ENCODE measurements around the gene OR10A6. TPM values are rescaled to one million over a fixed set of nuclear protein-coding genes. Genes with fewer than 3 reads are reported as not detected.

OR10A6 gene
- total and polyA plus RNA-seq, 2 donors (not counting 1 experiment from before 2014, with no cell fraction given) = under 0.01 to 0.06 TPM

- Histone ChIP-seq H2AFZ (ENCODE audit: low read length) (no peak overlapping the region), H4K20me1 (ENCODE audit: control insufficient read depth, extremely low read depth, insufficient read depth, low read length) (no peaks in the 10 kb centered on the region), H3K36me3 (ENCODE audit: control insufficient read depth, insufficient read depth, low read length) (no peaks in the 10 kb centered on the region), H3K27ac (ENCODE audit: insufficient read depth, low read length) (no peak overlapping the region), H3K27me3 (ENCODE audit: control insufficient read depth, insufficient read depth, low read length) (no peaks in the 10 kb centered on the region), H3K79me2 (ENCODE audit: control insufficient read depth, insufficient read depth, low read length) (no peaks in the 10 kb centered on the region), H3K4me2 (ENCODE audit: extremely low read depth, insufficient read depth, low read length) (no peak overlapping the region), H3K4me3 (replicated peaks in 1 of 4; ENCODE audit: control extremely low read depth in 1 of 4, insufficient read depth in 1 of 4, low read depth in 3 of 4, low read length in 4 of 4) (no peak overlapping the region), H3K9ac (ENCODE audit: insufficient read depth, low read length) (no peak overlapping the region), H3K9me3 (ENCODE audit: control insufficient read depth, insufficient read depth, low read depth, low read length) (no peaks in the 10 kb centered on the region), H3K4me1 (ENCODE audit: control insufficient read depth, extremely low read depth, insufficient read depth, low read length) (peaks cover 3% of the 10 kb centered on the region)
- TF ChIP-seq EZH2 (IDR thresholded peaks at IDR 0.05; ENCODE audit: low read length, missing control alignments) = no peak
- TF ChIP-seq CTCF (conservative IDR thresholded peaks at IDR 0.05 in 1 of 2, IDR thresholded peaks at IDR 0.05 in 1 of 2; ENCODE audit: low read depth in 1 of 2, low read length in 2 of 2) = no peak
- DNase-seq (ENCODE audit: low read depth in 2 of 2) = no peak
Observed at GRCh38 chr11:7903940-7904339, 27.1 kb downstream of the OR10A6 start.

- Histone ChIP-seq H3K9ac (ENCODE audit: insufficient read depth, low read length) (no peak overlapping the region), H3K9me3 (ENCODE audit: control insufficient read depth, insufficient read depth, low read depth, low read length) (no peaks in the 10 kb centered on the region), H2AFZ (ENCODE audit: low read length) (no peak overlapping the region), H3K4me1 (ENCODE audit: control insufficient read depth, extremely low read depth, insufficient read depth, low read length) (no peaks in the 10 kb centered on the region), H3K79me2 (ENCODE audit: control insufficient read depth, insufficient read depth, low read length) (no peaks in the 10 kb centered on the region), H3K4me3 (replicated peaks in 1 of 4; ENCODE audit: control extremely low read depth in 1 of 4, insufficient read depth in 1 of 4, low read depth in 3 of 4, low read length in 4 of 4) (no peak overlapping the region), H3K36me3 (ENCODE audit: control insufficient read depth, insufficient read depth, low read length) (no peaks in the 10 kb centered on the region), H3K27ac (ENCODE audit: insufficient read depth, low read length) (no peak overlapping the region), H3K4me2 (ENCODE audit: extremely low read depth, insufficient read depth, low read length) (no peak overlapping the region), H3K27me3 (ENCODE audit: control insufficient read depth, insufficient read depth, low read length) (no peaks in the 10 kb centered on the region), H4K20me1 (ENCODE audit: control insufficient read depth, extremely low read depth, insufficient read depth, low read length) (no peaks in the 10 kb centered on the region)
- TF ChIP-seq CTCF (conservative IDR thresholded peaks at IDR 0.05 in 1 of 2, IDR thresholded peaks at IDR 0.05 in 1 of 2; ENCODE audit: low read depth in 1 of 2, low read length in 2 of 2) (no peak), EZH2 (IDR thresholded peaks at IDR 0.05; ENCODE audit: low read length, missing control alignments) (no peak)
- DNase-seq (ENCODE audit: low read depth in 2 of 2) = no peak
Observed at GRCh38 chr11:7901319-7901854, 29.7 kb downstream of the OR10A6 start.

- no peak for TF ChIP-seq EZH2 (IDR thresholded peaks at IDR 0.05; ENCODE audit: low read length, missing control alignments)
- no peak for TF ChIP-seq CTCF (conservative IDR thresholded peaks at IDR 0.05 in 1 of 2, IDR thresholded peaks at IDR 0.05 in 1 of 2; ENCODE audit: low read depth in 1 of 2, low read length in 2 of 2)
- no peaks in the 10 kb centered on the region for H3K9me3 ChIP-seq (ENCODE audit: control insufficient read depth, insufficient read depth, low read depth, low read length)
- H3K27me3 ChIP-seq (ENCODE audit: control insufficient read depth, insufficient read depth, low read length) = no peaks in the 10 kb centered on the region
- H3K4me1 ChIP-seq (ENCODE audit: control insufficient read depth, extremely low read depth, insufficient read depth, low read length) = peaks cover under 1% of the 10 kb centered on the region
- DNase-seq (ENCODE audit: low read depth in 2 of 2) = no peak
- H3K9ac ChIP-seq (ENCODE audit: insufficient read depth, low read length) = no peak overlapping the region
- no peak overlapping the region for H3K4me3 ChIP-seq (replicated peaks in 1 of 4; ENCODE audit: control extremely low read depth in 1 of 4, insufficient read depth in 1 of 4, low read depth in 3 of 4, low read length in 4 of 4)
- no peaks in the 10 kb centered on the region for H4K20me1 ChIP-seq (ENCODE audit: control insufficient read depth, extremely low read depth, insufficient read depth, low read length)
- no peaks in the 10 kb centered on the region for H3K36me3 ChIP-seq (ENCODE audit: control insufficient read depth, insufficient read depth, low read length)
- H3K27ac ChIP-seq (ENCODE audit: insufficient read depth, low read length) = no peak overlapping the region
- H3K4me2 ChIP-seq (ENCODE audit: extremely low read depth, insufficient read depth, low read length) = no peak overlapping the region
- no peak overlapping the region for H2AFZ ChIP-seq (ENCODE audit: low read length)
- H3K79me2 ChIP-seq (ENCODE audit: control insufficient read depth, insufficient read depth, low read length) = no peaks in the 10 kb centered on the region
Observed at GRCh38 chr11:7900686-7901085, 30.4 kb downstream of the OR10A6 start.

Measured in fibroblast of lung (primary cell).